Measurements from ENCODE around the gene SMCO2.

SMCO2 gene

GRCh38 chr12:27498149-27498548 is 51.6 kb downstream of the SMCO2 start:
- no peak for TF ChIP-seq Cebpa-rat (IDR thresholded peaks at IDR 0.05)
- 0 out of 22 replicates have a peak overlapping the region, but pooled peaks of 1 of the 11 experiments have one; percentile 12 for H3K9ac ChIP-seq
- no peak overlapping the region for H3K4me3 ChIP-seq
- no peaks in the 10 kb centered on the region for H3K36me3 ChIP-seq
- peak overlapping the region in 6 of 11 experiments; percentile 26 to 66 (median 34); a peak in 10 of 22 replicates for H3K27ac ChIP-seq
- peak overlapping the region in 10 of 11 experiments; percentile 30 to 48 (median 40); a peak in 19 of 22 replicates for H3K4me2 ChIP-seq
- H3K4me1 ChIP-seq: peaks cover 0 to 24% (median 19%) of the 10 kb centered on the region in 10 experiments; a peak in 18 of 20 replicates
- no peaks in the 10 kb centered on the region for H3K27me3 ChIP-seq
- no peaks in the 10 kb centered on the region for H4K20me1 ChIP-seq
- peaks cover 27 to 57% (median 43%) of the 10 kb centered on the region in 11 experiments for H3K9me3 ChIP-seq (replicated peaks in 1 of 11)

DNA sequence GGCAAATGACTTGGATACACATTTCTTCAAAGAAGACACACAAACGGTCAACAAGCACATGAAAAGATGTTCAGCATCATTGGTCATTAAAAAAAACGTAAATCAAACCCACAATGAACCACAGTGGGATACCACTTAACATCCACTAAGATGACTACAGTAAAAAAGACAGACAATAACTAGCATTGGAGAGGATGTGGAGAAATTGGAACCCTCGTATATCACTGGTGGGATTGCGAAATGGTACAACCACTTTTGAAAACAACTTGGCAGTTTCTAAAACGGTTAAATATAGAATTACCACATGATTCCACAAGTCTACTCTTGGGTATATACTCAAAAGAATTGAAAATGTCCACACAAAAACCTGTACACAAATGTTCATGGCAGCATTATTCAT is 52.2 kb downstream of the SMCO2 start:
- Histone ChIP-seq H3K27ac (peak overlapping the region in 8 of 11 experiments; percentile 29 to 66 (median 46); a peak in 11 of 22 replicates), H4K20me1 (no peaks in the 10 kb centered on the region), H3K4me2 (peak overlapping the region in 10 of 11 experiments; percentile 24 to 48 (median 36); a peak in 18 of 22 replicates), H3K9ac (no peak overlapping the region), H3K9me3 (replicated peaks in 1 of 11) (peaks cover 27 to 62% (median 45%) of the 10 kb centered on the region in 11 experiments), H3K27me3 (no peaks in the 10 kb centered on the region), H3K4me1 (peaks cover 0 to 24% (median 19%) of the 10 kb centered on the region in 10 experiments; a peak in 18 of 20 replicates), H3K36me3 (no peaks in the 10 kb centered on the region), H3K4me3 (no peak overlapping the region)
- peak in 3 of 11 experiments; percentile 40 to 82 (median 68); a peak in 5 of 22 replicates for TF ChIP-seq Cebpa-rat (IDR thresholded peaks at IDR 0.05)

GRCh38 chr12:27499377-27499776 is 52.8 kb downstream of the SMCO2 start:
- Histone ChIP-seq H3K27me3 (no peaks in the 10 kb centered on the region), H3K27ac (peak overlapping the region in 8 of 11 experiments; percentile 29 to 62 (median 46); a peak in 14 of 22 replicates), H3K36me3 (no peaks in the 10 kb centered on the region), H3K4me1 (peaks cover 0 to 24% (median 19%) of the 10 kb centered on the region in 10 experiments; a peak in 18 of 20 replicates), H3K4me3 (no peak overlapping the region), H3K4me2 (peak overlapping the region in 6 of 11 experiments; percentile 12 to 43 (median 34); a peak in 3 of 22 replicates), H4K20me1 (no peaks in the 10 kb centered on the region), H3K9me3 (replicated peaks in 1 of 11) (peaks cover 27 to 62% (median 45%) of the 10 kb centered on the region in 11 experiments), H3K9ac (no peak overlapping the region)
- TF ChIP-seq Cebpa-rat (IDR thresholded peaks at IDR 0.05): no peak

DNA sequence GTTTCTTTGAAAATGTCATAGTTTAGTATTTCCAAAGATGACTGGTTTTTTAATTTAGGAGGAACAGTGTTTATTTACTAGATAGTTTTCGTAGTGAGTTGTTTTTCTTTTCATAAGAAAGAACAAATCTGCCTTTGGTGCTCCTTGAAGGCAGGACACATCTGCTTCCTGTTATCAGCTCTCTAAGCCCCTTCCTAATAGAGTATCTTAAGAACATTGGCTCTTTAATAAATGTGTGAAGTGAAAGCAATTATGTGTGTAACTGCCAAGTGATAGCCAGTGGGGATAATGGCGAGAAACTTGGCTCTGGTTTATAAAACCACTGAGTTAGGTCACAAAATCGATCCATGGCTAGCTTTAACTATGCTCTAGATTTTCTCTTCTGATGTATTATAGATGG is 54.0 kb downstream of the SMCO2 start:
- Histone ChIP-seq H3K4me3 (no peak overlapping the region), H3K27me3 (no peaks in the 10 kb centered on the region), H3K9ac (no peak overlapping the region), H3K36me3 (no peaks in the 10 kb centered on the region), H3K4me1 (peaks cover 0 to 24% (median 19%) of the 10 kb centered on the region in 10 experiments; a peak in 18 of 20 replicates), H3K9me3 (replicated peaks in 1 of 11) (peaks cover 27 to 62% (median 46%) of the 10 kb centered on the region in 11 experiments), H4K20me1 (no peaks in the 10 kb centered on the region), H3K27ac (no peak overlapping the region; a peak in 1 of 22 replicates), H3K4me2 (no peak overlapping the region)
- no peak for TF ChIP-seq Cebpa-rat (IDR thresholded peaks at IDR 0.05)

- TF ChIP-seq Cebpa-rat (IDR thresholded peaks at IDR 0.05): no peak
- Histone ChIP-seq H3K4me1 (peaks cover 0 to 24% (median 19%) of the 10 kb centered on the region in 10 experiments; a peak in 18 of 20 replicates), H3K27ac (no peak overlapping the region)
Measured at GRCh38 chr12:27502021-27502435, 55.5 kb downstream of the SMCO2 start.

GRCh38 chr12:27504507-27504906 is 58.0 kb downstream of the SMCO2 start:
- Histone ChIP-seq H3K4me3 (no peak overlapping the region), H3K36me3 (no peaks in the 10 kb centered on the region), H3K4me1 (0 out of 20 replicates have a peak, but pooled peaks cover 0 to 2% (median 0%) of the 10 kb centered on the region in 10 experiments), H3K27ac (no peak overlapping the region), H3K9me3 (replicated peaks in 1 of 11) (peaks cover 18 to 49% (median 44%) of the 10 kb centered on the region in 11 experiments), H3K4me2 (no peak overlapping the region), H3K27me3 (no peaks in the 10 kb centered on the region), H3K9ac (no peak overlapping the region), H4K20me1 (no peaks in the 10 kb centered on the region)
- TF ChIP-seq Cebpa-rat (IDR thresholded peaks at IDR 0.05): no peak

More at GRCh38 chr12:27502021-27502435, 55.5 kb downstream of the SMCO2 start:
- Histone ChIP-seq H3K4me2 (no peak overlapping the region), H3K27me3 (no peaks in the 10 kb centered on the region), H4K20me1 (no peaks in the 10 kb centered on the region), H3K9me3 (replicated peaks in 1 of 11) (peaks cover 34 to 65% (median 55%) of the 10 kb centered on the region in 11 experiments), H3K4me3 (no peak overlapping the region), H3K9ac (no peak overlapping the region), H3K36me3 (no peaks in the 10 kb centered on the region)

GRCh38 chr12:27505109-27505508 is 58.6 kb downstream of the SMCO2 start:
- no peak overlapping the region for H3K4me3 ChIP-seq
- no peak overlapping the region for H3K4me2 ChIP-seq
- TF ChIP-seq Cebpa-rat (IDR thresholded peaks at IDR 0.05): no peak
- H4K20me1 ChIP-seq: no peaks in the 10 kb centered on the region
- H3K4me1 ChIP-seq: no peaks in the 10 kb centered on the region
- no peak overlapping the region for H3K27ac ChIP-seq
- H3K27me3 ChIP-seq: no peaks in the 10 kb centered on the region
- H3K9ac ChIP-seq: no peak overlapping the region
- H3K9me3 ChIP-seq (replicated peaks in 1 of 11): peaks cover 16 to 45% (median 41%) of the 10 kb centered on the region in 11 experiments
- H3K36me3 ChIP-seq: no peaks in the 10 kb centered on the region

GRCh38 chr12:27505761-27506160 is 59.2 kb downstream of the SMCO2 start:
- H3K27me3 ChIP-seq: no peaks in the 10 kb centered on the region
- H3K4me1 ChIP-seq: no peaks in the 10 kb centered on the region
- no peaks in the 10 kb centered on the region for H4K20me1 ChIP-seq
- no peak overlapping the region for H3K27ac ChIP-seq
- peaks cover 11 to 40% (median 35%) of the 10 kb centered on the region in 11 experiments for H3K9me3 ChIP-seq (replicated peaks in 1 of 11)
- no peak for TF ChIP-seq Cebpa-rat (IDR thresholded peaks at IDR 0.05)
- no peak overlapping the region for H3K4me3 ChIP-seq
- H3K9ac ChIP-seq: no peak overlapping the region
- H3K36me3 ChIP-seq: no peaks in the 10 kb centered on the region
- H3K4me2 ChIP-seq: no peak overlapping the region

- no peaks in the 10 kb centered on the region for H3K27me3 ChIP-seq
Measured at GRCh38 chr12:27506645-27507189, 60.2 kb downstream of the SMCO2 start.

More at GRCh38 chr12:27506645-27507189, 60.2 kb downstream of the SMCO2 start:
- Histone ChIP-seq H3K9me3 (replicated peaks in 1 of 11) (peaks cover 8 to 32% (median 26%) of the 10 kb centered on the region in 11 experiments; a peak in 21 of 22 replicates), H3K27ac (no peak overlapping the region), H3K9ac (no peak overlapping the region), H3K4me3 (no peak overlapping the region), H3K4me1 (no peaks in the 10 kb centered on the region), H4K20me1 (no peaks in the 10 kb centered on the region), H3K36me3 (no peaks in the 10 kb centered on the region), H3K4me2 (no peak overlapping the region)
- TF ChIP-seq Cebpa-rat (IDR thresholded peaks at IDR 0.05): no peak
